Measurements from ENCODE around the gene PTPRT.

Gene PTPRT

DNA sequence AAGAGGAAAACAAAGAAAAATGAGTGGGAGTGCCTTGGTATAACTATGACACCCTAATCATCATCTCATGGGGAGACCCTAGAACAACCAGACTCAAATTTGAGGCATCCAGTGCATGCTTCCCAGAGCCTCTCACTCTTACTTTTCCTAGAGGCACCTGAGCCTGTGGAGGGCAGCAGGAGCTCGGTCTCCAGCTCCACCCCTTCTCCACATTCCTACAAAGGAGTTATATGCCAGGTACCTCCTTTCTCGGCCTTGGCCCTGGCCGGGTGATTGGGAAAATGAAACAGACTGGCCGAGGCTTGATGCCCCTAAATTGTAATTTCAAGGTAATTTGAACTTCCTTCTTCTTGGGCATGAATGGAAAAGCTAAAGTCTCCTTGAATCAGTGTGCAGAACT lies 810.3 kb downstream of the PTPRT start:
- no peaks in the 10 kb centered on the region for H3K27me3 ChIP-seq (ENCODE audit: control insufficient read depth, insufficient read depth, low read length, poor library complexity, severe bottlenecking)
- H3K4me1 ChIP-seq (ENCODE audit: control insufficient read depth, insufficient read depth, low read length), result peaks cover 4% of the 10 kb centered on the region
- H3K27ac ChIP-seq (ENCODE audit: insufficient read depth, low read depth, low read length, poor library complexity, severe bottlenecking), result no peak overlapping the region
- no peaks in the 10 kb centered on the region for H3K36me3 ChIP-seq (ENCODE audit: control insufficient read depth, insufficient read depth, low read length)
- H3K9me3 ChIP-seq (ENCODE audit: control insufficient read depth, low read length), result no peaks in the 10 kb centered on the region
- no peak overlapping the region for H3K4me3 ChIP-seq (ENCODE audit: insufficient read depth, low read depth, low read length)
- 81 to 88% methylated on average over 4 of the region's 4 CpGs for WGBS, 2 experiments

DNA sequence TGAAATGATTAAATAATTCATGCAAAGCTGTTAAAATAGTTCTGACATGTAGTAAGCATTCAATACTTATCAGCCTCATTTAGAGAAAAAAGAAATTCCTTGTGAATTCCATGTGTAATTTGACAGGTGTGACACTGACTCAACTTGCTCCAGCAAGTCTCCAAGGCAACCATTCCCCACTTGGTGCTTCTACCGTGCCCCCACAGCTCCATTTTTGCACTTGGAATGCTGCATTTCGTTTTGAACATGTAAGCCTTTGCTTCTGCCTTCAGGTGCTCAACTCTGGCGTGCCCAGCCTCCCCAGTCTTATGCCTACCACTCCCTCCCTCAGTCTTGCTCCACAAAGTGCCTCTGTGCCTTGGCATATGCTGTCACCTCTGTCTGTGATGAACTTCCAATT lies 810.9 kb downstream of the PTPRT start:
- peaks cover 4% of the 10 kb centered on the region for H3K4me1 ChIP-seq (ENCODE audit: control insufficient read depth, insufficient read depth, low read length)
- H3K9me3 ChIP-seq (ENCODE audit: control insufficient read depth, low read length), result no peaks in the 10 kb centered on the region
- H3K4me3 ChIP-seq (ENCODE audit: insufficient read depth, low read depth, low read length), result no peak overlapping the region
- H3K27ac ChIP-seq (ENCODE audit: insufficient read depth, low read depth, low read length, poor library complexity, severe bottlenecking), result no peak overlapping the region
- H3K36me3 ChIP-seq (ENCODE audit: control insufficient read depth, insufficient read depth, low read length), result no peaks in the 10 kb centered on the region
- H3K27me3 ChIP-seq (ENCODE audit: control insufficient read depth, insufficient read depth, low read length, poor library complexity, severe bottlenecking), result no peaks in the 10 kb centered on the region
- 86 to 89% methylated on average over 3 of the region's 3 CpGs for WGBS, 2 experiments

DNA sequence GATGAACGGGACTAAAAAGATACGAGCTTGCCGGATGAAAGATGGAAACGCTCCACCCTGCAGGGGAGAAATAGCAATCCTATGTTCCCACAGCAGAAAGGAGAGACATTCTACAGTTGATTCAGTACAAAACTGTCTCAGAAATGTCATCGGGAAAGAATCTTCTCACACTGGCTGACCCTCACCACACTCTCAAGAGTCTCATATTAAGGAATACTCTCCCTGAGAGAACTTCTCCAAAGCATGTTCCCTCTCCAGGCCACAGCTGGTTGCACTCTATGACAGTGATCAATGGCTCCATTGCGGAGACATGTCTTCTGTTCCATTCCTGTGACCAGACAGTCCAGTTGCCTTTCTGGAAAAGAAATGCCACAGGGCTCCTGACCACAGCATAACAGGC lies 813.6 kb downstream of the PTPRT start:
- Histone ChIP-seq H3K9me3 (ENCODE audit: control insufficient read depth, low read length) (no peaks in the 10 kb centered on the region), H3K4me3 (ENCODE audit: insufficient read depth, low read depth, low read length) (no peak overlapping the region), H3K27ac (ENCODE audit: insufficient read depth, low read depth, low read length, poor library complexity, severe bottlenecking) (no peak overlapping the region), H3K27me3 (ENCODE audit: control insufficient read depth, insufficient read depth, low read length, poor library complexity, severe bottlenecking) (no peaks in the 10 kb centered on the region), H3K36me3 (ENCODE audit: control insufficient read depth, insufficient read depth, low read length) (no peaks in the 10 kb centered on the region), H3K4me1 (ENCODE audit: control insufficient read depth, insufficient read depth, low read length) (peaks cover 4% of the 10 kb centered on the region)
- WGBS, 2 experiments, result 94 to 96% methylated on average over 6 of the region's 6 CpGs

DNA sequence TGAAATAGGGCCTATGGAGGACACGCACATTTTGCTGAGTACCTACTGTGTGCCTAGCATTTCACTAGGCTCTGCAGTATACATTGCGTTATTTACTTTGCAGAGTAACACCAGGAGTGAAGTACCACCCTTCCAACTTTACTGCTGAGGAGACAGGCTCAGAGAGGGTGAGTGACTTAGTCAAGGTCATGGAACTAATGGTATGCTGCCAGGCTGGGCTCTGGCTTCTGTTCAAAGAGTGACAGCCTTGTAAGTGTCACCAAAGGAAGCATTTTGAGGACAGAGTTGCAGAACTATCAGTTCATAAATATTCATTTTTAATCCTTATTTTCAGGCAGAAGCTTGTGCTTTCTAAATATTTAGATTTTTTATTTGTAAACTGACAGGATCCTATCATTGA lies 816.7 kb downstream of the PTPRT start:
- Histone ChIP-seq H3K4me1 (ENCODE audit: control insufficient read depth, insufficient read depth, low read length) (peaks cover 4% of the 10 kb centered on the region), H3K9me3 (ENCODE audit: control insufficient read depth, low read length) (no peaks in the 10 kb centered on the region), H3K27me3 (ENCODE audit: control insufficient read depth, insufficient read depth, low read length, poor library complexity, severe bottlenecking) (peaks cover 2% of the 10 kb centered on the region), H3K36me3 (ENCODE audit: control insufficient read depth, insufficient read depth, low read length) (no peaks in the 10 kb centered on the region), H3K27ac (ENCODE audit: insufficient read depth, low read depth, low read length, poor library complexity, severe bottlenecking) (no peak overlapping the region), H3K4me3 (ENCODE audit: insufficient read depth, low read depth, low read length) (no peak overlapping the region)
- WGBS, 2 experiments, result 95 to 97% methylated on average over 2 of the region's 2 CpGs

DNA sequence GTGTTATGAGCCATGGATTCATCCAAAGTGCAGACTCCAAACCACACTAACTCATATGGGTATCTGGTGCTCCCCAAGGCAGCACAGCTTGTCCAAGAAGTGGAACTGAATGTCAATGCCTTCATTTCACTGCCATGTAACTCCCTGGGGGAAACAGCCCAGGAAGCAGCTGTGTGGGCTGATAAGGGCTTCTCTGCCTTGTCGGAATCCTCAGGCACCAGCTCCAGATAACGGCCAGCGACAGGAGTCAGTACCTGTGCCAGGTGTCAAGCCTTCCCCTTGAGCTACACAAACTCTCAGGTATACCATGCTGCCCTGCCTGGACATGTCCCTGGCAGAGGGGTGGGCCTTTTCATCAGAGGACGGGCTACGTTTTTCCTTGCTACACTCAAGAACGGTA lies 819.6 kb downstream of the PTPRT start:
- WGBS, 2 experiments, result 92 to 93% methylated on average over 6 of the region's 6 CpGs
- Histone ChIP-seq H3K27me3 (ENCODE audit: control insufficient read depth, insufficient read depth, low read length, poor library complexity, severe bottlenecking) (peaks cover 8% of the 10 kb centered on the region), H3K9me3 (ENCODE audit: control insufficient read depth, low read length) (no peaks in the 10 kb centered on the region)

DNA sequence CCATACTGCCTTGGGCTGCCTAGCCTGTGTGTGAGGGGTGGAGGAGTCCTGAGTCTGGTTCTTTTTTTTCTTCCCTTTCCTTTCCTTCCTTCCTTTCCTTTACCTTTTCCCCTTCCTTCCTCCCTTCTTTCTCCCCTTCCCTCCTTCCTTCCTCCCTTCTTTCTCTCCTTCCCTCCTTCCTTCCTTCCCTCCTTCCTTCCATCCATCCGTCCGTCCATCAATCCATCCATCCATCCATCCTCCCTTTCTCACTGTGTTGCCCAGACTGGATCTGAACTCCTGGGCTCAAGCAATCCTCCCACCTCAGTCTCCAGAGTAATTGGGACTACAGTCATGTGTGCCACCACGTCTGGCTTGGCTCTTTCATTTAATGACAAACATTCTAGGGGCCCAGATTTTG lies 820.8 kb downstream of the PTPRT start:
- H3K27ac ChIP-seq (ENCODE audit: insufficient read depth, low read depth, low read length, poor library complexity, severe bottlenecking), result no peak overlapping the region
- H3K4me3 ChIP-seq (ENCODE audit: insufficient read depth, low read depth, low read length), result no peak overlapping the region
- no peaks in the 10 kb centered on the region for H3K9me3 ChIP-seq (ENCODE audit: control insufficient read depth, low read length)
- no peaks in the 10 kb centered on the region for H3K36me3 ChIP-seq (ENCODE audit: control insufficient read depth, insufficient read depth, low read length)
- 86 to 91% methylated on average over 3 of the region's 3 CpGs for WGBS, 2 experiments
- H3K4me1 ChIP-seq (ENCODE audit: control insufficient read depth, insufficient read depth, low read length), result no peaks in the 10 kb centered on the region
- H3K27me3 ChIP-seq (ENCODE audit: control insufficient read depth, insufficient read depth, low read length, poor library complexity, severe bottlenecking), result peaks cover 8% of the 10 kb centered on the region

More for the DNA sequence above, 819.6 kb downstream of the PTPRT start:
- no peak overlapping the region for H3K4me3 ChIP-seq (ENCODE audit: insufficient read depth, low read depth, low read length)
- H3K4me1 ChIP-seq (ENCODE audit: control insufficient read depth, insufficient read depth, low read length), result no peaks in the 10 kb centered on the region
- H3K27ac ChIP-seq (ENCODE audit: insufficient read depth, low read depth, low read length, poor library complexity, severe bottlenecking), result no peak overlapping the region
- no peaks in the 10 kb centered on the region for H3K36me3 ChIP-seq (ENCODE audit: control insufficient read depth, insufficient read depth, low read length)

DNA sequence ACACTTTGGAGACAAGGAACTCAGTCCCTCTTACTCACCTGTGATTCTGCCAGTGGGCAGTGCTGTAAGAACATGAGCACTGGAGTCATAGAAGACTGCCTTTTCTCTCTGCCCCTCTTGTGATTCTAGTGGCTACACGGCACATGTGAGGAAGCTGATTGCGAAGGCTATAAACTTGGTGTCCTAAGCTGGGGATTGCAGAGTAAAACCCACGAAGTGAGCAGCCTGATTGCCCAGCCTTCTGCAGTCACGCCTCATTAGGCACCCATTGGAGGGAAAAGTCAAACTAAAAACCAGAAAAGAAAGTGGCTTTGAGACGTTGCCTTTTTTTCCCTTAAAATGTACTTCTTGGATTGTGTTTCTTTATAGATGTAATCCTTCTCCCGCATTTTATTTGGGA lies 823.1 kb downstream of the PTPRT start:
- WGBS, 2 experiments, result 81 to 82% methylated on average over 6 of the region's 6 CpGs
- no peaks in the 10 kb centered on the region for H3K36me3 ChIP-seq (ENCODE audit: control insufficient read depth, insufficient read depth, low read length)
- peaks cover 8% of the 10 kb centered on the region for H3K27me3 ChIP-seq (ENCODE audit: control insufficient read depth, insufficient read depth, low read length, poor library complexity, severe bottlenecking)
- no peak overlapping the region for H3K27ac ChIP-seq (ENCODE audit: insufficient read depth, low read depth, low read length, poor library complexity, severe bottlenecking)
- no peaks in the 10 kb centered on the region for H3K9me3 ChIP-seq (ENCODE audit: control insufficient read depth, low read length)
- no peak overlapping the region for H3K4me3 ChIP-seq (ENCODE audit: insufficient read depth, low read depth, low read length)
- no peaks in the 10 kb centered on the region for H3K4me1 ChIP-seq (ENCODE audit: control insufficient read depth, insufficient read depth, low read length)

DNA sequence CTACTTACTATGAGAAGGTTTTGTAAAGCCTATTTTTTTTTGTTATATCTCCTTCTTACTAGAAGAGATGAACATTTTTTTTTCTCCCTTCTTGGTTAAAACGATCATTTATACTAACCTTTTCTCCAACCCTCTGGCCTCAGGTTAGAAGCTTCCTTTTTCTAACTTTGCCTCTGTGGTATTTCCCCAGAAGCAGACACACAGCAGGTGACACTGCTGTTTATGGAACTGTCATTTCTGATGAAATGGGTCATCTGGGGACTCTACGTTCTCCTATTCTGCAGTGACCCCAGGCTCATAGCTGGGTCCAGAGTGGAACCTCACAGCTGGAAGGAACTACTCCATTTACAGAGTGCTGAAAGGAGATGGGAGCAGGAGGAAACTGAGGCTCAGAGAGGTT lies 825.3 kb downstream of the PTPRT start:
- H3K27ac ChIP-seq (ENCODE audit: insufficient read depth, low read depth, low read length, poor library complexity, severe bottlenecking), result no peak overlapping the region

DNA sequence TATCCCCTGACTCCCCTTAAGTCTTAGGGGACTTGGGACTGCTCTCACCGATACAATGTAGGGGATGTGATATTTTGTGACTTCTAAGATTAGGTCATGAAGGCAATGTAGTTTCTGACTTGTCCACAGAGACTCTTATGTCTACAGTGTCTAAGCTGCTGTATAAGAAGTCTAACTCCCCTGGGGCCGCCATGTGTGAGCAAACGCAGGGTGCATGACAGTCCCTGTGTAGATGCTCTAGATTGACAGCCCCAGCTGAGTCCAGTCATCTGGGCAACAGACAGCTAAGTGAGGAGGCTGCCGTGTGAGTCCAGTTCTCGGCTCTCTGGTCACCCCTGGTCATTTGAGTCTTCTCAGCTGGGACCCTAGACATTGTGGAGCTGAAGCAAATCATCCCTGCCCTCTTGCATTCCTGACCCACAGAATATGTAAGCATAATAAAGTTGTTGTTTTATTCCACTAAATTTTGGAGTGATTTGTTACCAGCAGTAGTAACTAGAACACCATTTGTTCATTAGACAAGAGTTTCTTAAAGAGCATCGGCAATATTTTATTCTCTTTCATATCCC lies 828.2 kb downstream of the PTPRT start:
- Histone ChIP-seq H3K36me3 (ENCODE audit: control insufficient read depth, insufficient read depth, low read length) (no peaks in the 10 kb centered on the region), H3K27me3 (ENCODE audit: control insufficient read depth, insufficient read depth, low read length, poor library complexity, severe bottlenecking) (no peaks in the 10 kb centered on the region), H3K4me3 (ENCODE audit: insufficient read depth, low read depth, low read length) (no peak overlapping the region), H3K4me1 (ENCODE audit: control insufficient read depth, insufficient read depth, low read length) (no peaks in the 10 kb centered on the region), H3K9me3 (ENCODE audit: control insufficient read depth, low read length) (no peaks in the 10 kb centered on the region), H3K27ac (ENCODE audit: insufficient read depth, low read depth, low read length, poor library complexity, severe bottlenecking) (no peak overlapping the region)
- WGBS, 2 experiments, result 88 to 92% methylated on average over 6 of the region's 6 CpGs

More for the DNA sequence above, 825.3 kb downstream of the PTPRT start:
- WGBS, 2 experiments, result 88 to 92% methylated on average over 2 of the region's 2 CpGs
- H3K4me1 ChIP-seq (ENCODE audit: control insufficient read depth, insufficient read depth, low read length), result no peaks in the 10 kb centered on the region
- H3K4me3 ChIP-seq (ENCODE audit: insufficient read depth, low read depth, low read length), result no peak overlapping the region
- H3K27me3 ChIP-seq (ENCODE audit: control insufficient read depth, insufficient read depth, low read length, poor library complexity, severe bottlenecking), result peaks cover 8% of the 10 kb centered on the region
- H3K9me3 ChIP-seq (ENCODE audit: control insufficient read depth, low read length), result no peaks in the 10 kb centered on the region
- no peaks in the 10 kb centered on the region for H3K36me3 ChIP-seq (ENCODE audit: control insufficient read depth, insufficient read depth, low read length)

DNA sequence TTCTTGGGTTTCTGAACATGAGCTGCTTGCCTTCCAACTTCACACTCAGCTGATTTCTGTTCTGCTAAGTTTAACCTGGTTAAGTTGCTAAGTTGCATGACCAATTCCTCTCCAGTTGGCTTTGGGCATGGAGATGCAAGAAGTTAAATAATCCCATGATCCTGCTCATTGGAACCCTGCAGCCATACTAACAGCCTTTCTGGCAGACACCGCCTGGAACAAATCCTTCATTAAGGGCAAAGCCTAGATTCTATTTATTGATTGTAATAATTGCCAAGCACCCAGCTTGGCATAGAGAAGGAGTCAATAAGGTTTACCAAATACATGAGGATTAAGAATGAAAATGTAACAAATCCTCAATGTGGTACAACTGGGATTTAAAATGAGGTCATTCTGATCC lies 829.1 kb downstream of the PTPRT start:
- Histone ChIP-seq H3K4me1 (ENCODE audit: control insufficient read depth, insufficient read depth, low read length) (no peaks in the 10 kb centered on the region), H3K36me3 (ENCODE audit: control insufficient read depth, insufficient read depth, low read length) (no peaks in the 10 kb centered on the region), H3K4me3 (ENCODE audit: insufficient read depth, low read depth, low read length) (no peak overlapping the region), H3K9me3 (ENCODE audit: control insufficient read depth, low read length) (no peaks in the 10 kb centered on the region), H3K27ac (ENCODE audit: insufficient read depth, low read depth, low read length, poor library complexity, severe bottlenecking) (no peak overlapping the region), H3K27me3 (ENCODE audit: control insufficient read depth, insufficient read depth, low read length, poor library complexity, severe bottlenecking) (no peaks in the 10 kb centered on the region)
- 86 to 91% methylated on average over 1 of the region's 1 CpG for WGBS, 2 experiments

DNA sequence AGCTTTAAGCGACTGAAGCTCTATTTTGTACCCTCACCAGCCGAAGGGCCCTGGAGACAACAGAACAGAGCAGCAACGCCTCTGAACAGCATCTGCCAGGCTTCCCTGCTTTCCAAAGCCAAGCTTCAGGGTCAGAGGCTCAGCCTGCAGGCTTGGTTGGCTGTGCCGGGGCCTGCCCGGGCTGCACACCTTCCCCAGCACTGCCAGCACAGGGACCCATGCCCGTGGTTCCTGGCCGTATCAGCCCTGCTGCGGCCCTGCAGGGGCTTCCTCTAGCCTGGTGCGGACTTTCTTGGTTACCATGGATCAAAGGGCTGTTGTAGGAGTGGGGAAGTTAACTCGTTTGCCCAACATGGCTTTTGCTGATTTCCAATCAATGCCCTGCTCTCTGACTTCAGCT lies 830.1 kb downstream of the PTPRT start:
- no peak overlapping the region for H3K4me3 ChIP-seq (ENCODE audit: insufficient read depth, low read depth, low read length)
- 89 to 94% methylated on average over 10 of the region's 10 CpGs for WGBS, 2 experiments
- H3K27me3 ChIP-seq (ENCODE audit: control insufficient read depth, insufficient read depth, low read length, poor library complexity, severe bottlenecking), result no peaks in the 10 kb centered on the region
- H3K9me3 ChIP-seq (ENCODE audit: control insufficient read depth, low read length), result no peaks in the 10 kb centered on the region
- no peaks in the 10 kb centered on the region for H3K4me1 ChIP-seq (ENCODE audit: control insufficient read depth, insufficient read depth, low read length)
- no peaks in the 10 kb centered on the region for H3K36me3 ChIP-seq (ENCODE audit: control insufficient read depth, insufficient read depth, low read length)
- no peak overlapping the region for H3K27ac ChIP-seq (ENCODE audit: insufficient read depth, low read depth, low read length, poor library complexity, severe bottlenecking)
